DMS114 treated with DMSO at 0.1 percent for 48 hours (cell line): ENCODE measurements around the gene HSBP1L1.

ENCODE experiments used
- DNase-seq: peaks from one replicate; lab custom pipeline; 2025; ENCODE audit not compliant: unreplicated experiment; lab: John Stamatoyannopoulos, UW

HSBP1L1 gene

GRCh38 chr18:79964330-79965118, at the start of gene HSBP1L1:
HSBP1L1 (plus strand) TSS chr18:79964643; CDS start chr18:79964736, 93 bp downstream.
- no peak for DNase-seq

- no peak for DNase-seq
Measured at GRCh38 chr18:79915161-79916127, 49.0 kb upstream of the HSBP1L1 start.

GRCh38 chr18:79916128-79916494, 48.3 kb upstream of the HSBP1L1 start:
- DNase-seq = no peak

- DNase-seq = no peak
Measured at GRCh38 chr18:79916546-79917168, 47.8 kb upstream of the HSBP1L1 start.

GRCh38 chr18:79917169-79917852, 47.1 kb upstream of the HSBP1L1 start:
- DNase-seq = no peak

- no peak for DNase-seq
Measured at GRCh38 chr18:79917853-79918614, 46.4 kb upstream of the HSBP1L1 start.

- no peak for DNase-seq
Measured at GRCh38 chr18:79918615-79919011, 45.8 kb upstream of the HSBP1L1 start.

- no peak for DNase-seq
Measured at GRCh38 chr18:79919089-79919488, 45.4 kb upstream of the HSBP1L1 start.

GRCh38 chr18:79921984-79922965, 42.2 kb upstream of the HSBP1L1 start:
- no peak for DNase-seq

- DNase-seq = no peak
Measured at GRCh38 chr18:79922971-79923411, 41.5 kb upstream of the HSBP1L1 start.

- no peak for DNase-seq
Measured at GRCh38 chr18:79923896-79924585, 40.4 kb upstream of the HSBP1L1 start.

- no peak for DNase-seq
Measured at GRCh38 chr18:79924814-79925731, 39.4 kb upstream of the HSBP1L1 start.

GRCh38 chr18:79926306-79926705, 38.1 kb upstream of the HSBP1L1 start:
- DNase-seq = no peak

- DNase-seq = no peak
Measured at GRCh38 chr18:79926715-79927606, 37.5 kb upstream of the HSBP1L1 start.

- DNase-seq = no peak
Measured at GRCh38 chr18:79927607-79928562, 36.6 kb upstream of the HSBP1L1 start.
